ENCODE data around the gene GABPB2.
"Not testable (repeated sequence)": the region's sequence is repeated elsewhere in the genome, so short reads cannot be mapped to it uniquely, and the experiment has no call there.

Gene GABPB2

GRCh38 chr1:151059109-151060006 lies 11.2 kb upstream of the GABPB2 start, which contains the start of gene CDC42SE1:
Gene CDC42SE1 (minus strand): TSS chr1:151059622. CDS start chr1:151055730, 3,892 bp downstream.
- peak; percentile 80 for DNase-seq (ENCODE audit: insufficient read length, low spot score)
- peak; percentile 56 for FAIRE-seq

DNA sequence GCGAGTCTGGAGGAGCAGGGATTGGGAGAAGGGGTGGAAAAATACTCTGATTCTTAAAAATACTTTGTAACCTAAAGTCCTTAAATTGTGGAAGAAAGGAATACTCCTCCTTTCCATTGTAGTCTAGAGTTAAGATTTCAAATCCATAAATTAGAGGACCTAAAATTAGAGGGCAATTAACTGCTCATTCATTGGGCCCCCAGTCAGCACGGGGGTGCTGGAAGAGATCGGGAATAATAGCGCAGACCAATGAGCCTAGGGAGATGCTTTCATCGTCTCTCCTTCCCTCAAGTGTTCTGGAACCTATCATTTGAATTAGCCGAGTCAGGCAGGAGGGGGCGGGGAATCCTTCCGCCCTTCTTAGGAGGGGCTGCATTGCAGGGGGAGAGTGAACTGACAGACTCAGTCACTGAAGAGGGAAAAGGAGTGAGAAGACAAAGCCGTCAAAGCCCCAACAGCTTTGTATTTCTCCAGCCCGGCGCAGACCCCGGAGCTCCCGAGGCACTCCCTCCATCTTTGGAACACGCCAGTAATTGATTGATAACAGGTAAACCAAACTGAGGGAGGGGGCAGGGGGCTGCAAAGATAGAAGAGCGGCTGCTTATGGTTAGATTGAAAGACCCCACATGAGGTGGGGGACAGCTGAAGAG lies 10.4 kb upstream of the GABPB2 start, which contains the start of gene MLLT11:
TSS of gene MLLT11 (plus strand) at position 391 of the 650 bp plus-strand sequence. CDS start 6,828 bp downstream, outside the sequence.
- FAIRE-seq (peak; percentile 28), DNase-seq (ENCODE audit: insufficient read length, low spot score) (no peak)

- FAIRE-seq (no peak), DNase-seq (ENCODE audit: insufficient read length, low spot score) (no peak)
These were observed 9.7 kb upstream of the GABPB2 start for GRCh38 chr1:151060657-151061421.

GRCh38 chr1:151061704-151062103 lies 8.9 kb upstream of the GABPB2 start:
- DNase-seq (ENCODE audit: insufficient read length, low spot score) (no peak), FAIRE-seq (no peak)

- DNase-seq (ENCODE audit: insufficient read length, low spot score) (no peak), FAIRE-seq (no peak)
These were observed 7.7 kb upstream of the GABPB2 start for GRCh38 chr1:151062741-151063371.

DNA sequence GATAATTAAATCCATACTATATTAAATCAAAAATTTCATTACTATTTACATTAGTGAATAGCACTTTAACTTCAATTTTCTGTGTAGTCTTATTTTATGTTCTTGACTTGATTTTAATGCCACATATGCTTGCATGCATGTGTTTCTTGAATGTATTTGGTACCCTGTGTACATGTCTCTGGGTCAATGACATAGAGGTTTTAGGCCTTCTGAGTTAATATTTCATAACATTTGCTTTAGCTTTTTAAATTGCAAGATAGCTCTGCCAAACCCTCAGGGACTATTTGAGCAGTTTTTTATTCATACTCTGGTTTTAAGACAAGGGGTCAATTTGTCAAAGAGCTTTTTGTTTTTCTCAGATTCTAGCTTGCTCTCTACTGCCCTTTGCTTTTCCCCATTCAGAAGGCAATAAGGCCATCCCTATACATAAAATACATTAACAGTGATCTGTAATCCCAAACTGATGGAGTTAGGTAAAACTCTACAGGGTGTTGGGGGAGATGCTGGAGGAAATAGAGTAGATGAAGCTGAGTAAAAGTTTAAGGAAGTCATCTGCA lies 5.4 kb upstream of the GABPB2 start:
- no peak for FAIRE-seq
- no peak for DNase-seq (ENCODE audit: insufficient read length, low spot score)

- DNase-seq (ENCODE audit: insufficient read length, low spot score) = no peak
- no peak for FAIRE-seq
These were observed 3.4 kb upstream of the GABPB2 start for GRCh38 chr1:151067185-151067584.

GRCh38 chr1:151069103-151069486 lies 1.5 kb upstream of the GABPB2 start:
- DNase-seq (ENCODE audit: insufficient read length, low spot score) (no peak), FAIRE-seq (no peak)

DNA sequence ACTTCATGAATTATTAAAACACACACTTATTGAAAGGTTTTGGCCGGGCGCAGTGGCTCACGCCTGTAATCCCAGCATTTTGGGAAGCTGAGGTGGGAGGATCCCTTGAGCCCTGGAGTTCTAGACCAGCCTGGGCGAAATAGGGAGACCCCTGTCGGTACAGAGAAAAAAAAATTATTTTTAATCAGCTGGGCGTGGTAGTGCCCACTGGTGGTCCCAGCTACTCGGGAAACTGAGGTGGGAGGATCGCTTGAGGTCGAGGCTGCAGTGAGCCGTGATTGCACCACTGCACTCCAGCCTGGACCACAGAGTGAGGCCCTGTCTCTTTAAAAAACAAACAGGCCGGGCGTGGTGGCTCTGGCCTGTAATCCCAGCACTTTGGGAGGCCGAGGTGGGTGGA lies 1.7 kb downstream of the GABPB2 start:
- FAIRE-seq (no peak), DNase-seq (ENCODE audit: insufficient read length, low spot score) (no peak)

DNA sequence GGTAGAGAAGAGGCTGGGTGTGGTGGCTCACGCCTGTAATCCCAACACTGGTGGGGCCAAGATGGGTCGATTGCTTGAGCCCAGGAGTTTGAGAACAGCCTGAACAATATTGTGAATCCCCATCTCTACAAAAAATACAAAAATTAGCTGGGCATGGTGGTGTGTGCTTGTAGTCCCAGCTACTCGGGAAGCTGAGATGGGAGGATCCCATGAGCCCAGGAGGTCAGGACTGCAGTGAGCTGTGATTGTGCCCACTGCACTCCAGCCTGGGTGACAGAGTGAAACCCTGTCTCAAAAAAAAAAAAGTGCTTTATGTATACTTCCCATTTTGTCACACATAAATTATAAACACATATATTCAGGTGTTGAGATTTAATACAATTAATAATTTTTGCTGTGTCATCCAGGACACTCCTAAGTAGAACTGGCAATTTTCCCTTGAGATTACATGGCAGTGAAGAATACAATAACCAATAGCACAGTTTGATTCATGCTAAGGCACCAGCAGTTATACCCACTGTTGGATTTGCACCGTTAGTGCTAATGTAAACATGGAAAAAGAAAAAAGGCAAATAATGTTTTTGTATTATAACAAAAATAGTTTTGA lies 15.5 kb downstream of the GABPB2 start:
- no peak for DNase-seq (ENCODE audit: insufficient read length, low spot score)
- FAIRE-seq = no peak

GRCh38 chr1:151097426-151097825 lies 26.9 kb downstream of the GABPB2 start:
- not testable (repeated sequence) for FAIRE-seq; DNase-seq (ENCODE audit: insufficient read length, low spot score)

GRCh38 chr1:151098126-151098525 lies 27.6 kb downstream of the GABPB2 start:
- FAIRE-seq = no peak
- DNase-seq (ENCODE audit: insufficient read length, low spot score) = no peak

GRCh38 chr1:151104630-151105029 lies 34.1 kb downstream of the GABPB2 start:
- FAIRE-seq (no peak), DNase-seq (ENCODE audit: insufficient read length, low spot score) (no peak)

DNA sequence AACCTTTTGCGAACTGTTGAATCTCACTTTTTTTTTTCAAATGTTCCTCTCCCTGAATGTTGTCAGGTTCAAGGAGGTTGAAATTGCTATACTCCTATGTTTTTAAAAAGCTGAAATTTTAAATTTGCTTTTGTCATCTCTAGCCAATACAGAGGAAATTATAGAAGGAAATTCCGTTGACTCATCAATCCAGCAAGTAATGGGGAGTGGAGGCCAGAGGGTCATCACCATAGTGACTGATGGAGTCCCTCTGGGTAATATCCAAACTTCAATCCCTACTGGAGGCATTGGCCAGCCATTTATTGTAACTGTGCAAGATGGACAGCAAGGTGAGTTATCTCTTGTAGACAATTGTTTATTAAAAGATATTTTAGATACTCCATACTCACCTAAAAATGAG lies 36.3 kb downstream of the GABPB2 start:
- DNase-seq (ENCODE audit: insufficient read length, low spot score) (no peak), FAIRE-seq (no peak)

DNA sequence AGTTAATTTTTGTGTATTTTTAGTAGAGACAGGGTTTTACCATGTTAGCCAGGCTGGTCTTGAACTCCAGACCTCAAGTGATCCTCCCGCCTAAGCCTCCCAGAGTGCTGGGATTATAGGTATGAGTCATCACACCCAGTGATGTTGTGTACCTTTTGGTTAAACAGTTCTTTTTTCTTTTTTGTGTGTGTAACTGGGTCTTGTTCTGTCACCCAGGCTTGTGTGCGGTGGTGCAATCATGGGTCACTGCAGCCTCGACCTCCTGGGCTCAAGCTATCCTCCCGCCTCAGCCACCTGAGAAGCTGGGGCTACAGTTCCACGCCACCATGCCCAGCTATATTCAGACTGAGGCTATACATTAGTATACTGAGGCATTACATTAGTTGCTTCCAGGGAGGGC lies 37.8 kb downstream of the GABPB2 start:
- FAIRE-seq = no peak
- DNase-seq (ENCODE audit: insufficient read length, low spot score) = no peak

DNA sequence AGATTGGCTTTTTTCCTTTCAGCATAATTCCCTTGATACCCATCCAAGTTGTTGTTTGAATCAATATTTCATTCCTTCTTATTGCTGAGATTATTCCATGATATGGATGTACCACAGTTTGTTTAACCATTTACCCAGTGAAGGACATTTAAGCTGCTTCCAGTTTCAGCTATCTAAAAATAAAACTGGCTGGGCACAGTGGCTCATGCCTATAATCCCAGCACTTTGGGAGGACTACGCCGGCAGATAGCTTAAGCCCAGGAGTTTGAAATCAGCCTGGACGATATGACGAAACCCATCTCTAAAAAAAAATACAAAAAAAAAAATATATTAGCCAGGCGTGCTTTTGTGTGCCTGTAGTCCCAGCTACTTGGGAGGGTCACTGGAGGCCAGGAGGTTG lies 43.3 kb downstream of the GABPB2 start:
- FAIRE-seq (no peak), DNase-seq (ENCODE audit: insufficient read length, low spot score) (no peak)

DNA sequence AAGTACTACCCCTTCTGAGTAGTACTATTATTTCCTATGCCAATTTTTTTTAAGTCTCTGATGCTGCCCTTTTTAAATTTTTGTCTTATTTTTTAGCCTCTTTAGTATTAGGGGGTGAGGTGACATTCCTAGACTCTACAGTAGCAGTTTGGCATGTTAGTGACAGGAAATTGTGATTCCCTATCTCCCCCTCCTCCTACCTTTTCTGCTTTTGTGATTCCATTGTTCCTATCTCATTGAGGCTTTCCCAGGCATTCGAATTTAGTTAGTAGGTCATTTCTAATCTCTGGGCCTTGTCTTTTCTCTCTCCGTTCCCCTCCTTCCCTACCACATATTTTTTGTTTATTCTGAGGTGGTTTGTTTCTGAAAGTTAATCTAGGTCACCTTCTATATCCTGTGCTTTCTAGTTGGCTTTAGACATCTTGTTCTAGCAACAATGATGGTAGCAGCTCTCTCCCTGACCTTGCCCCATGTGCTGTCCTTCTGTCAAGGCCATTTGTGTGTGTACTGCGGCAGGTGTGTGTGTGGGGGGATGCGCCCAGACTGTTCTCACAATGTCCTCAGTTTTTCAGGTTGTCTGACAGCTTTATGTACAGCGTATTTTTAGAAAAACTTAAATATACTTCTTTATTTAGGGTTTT lies 54.3 kb downstream of the GABPB2 start:
- FAIRE-seq (no peak), DNase-seq (ENCODE audit: insufficient read length, low spot score) (no peak)

GRCh38 chr1:151128800-151129199 lies 58.2 kb downstream of the GABPB2 start:
- FAIRE-seq (no peak), DNase-seq (ENCODE audit: insufficient read length, low spot score) (no peak)

DNA sequence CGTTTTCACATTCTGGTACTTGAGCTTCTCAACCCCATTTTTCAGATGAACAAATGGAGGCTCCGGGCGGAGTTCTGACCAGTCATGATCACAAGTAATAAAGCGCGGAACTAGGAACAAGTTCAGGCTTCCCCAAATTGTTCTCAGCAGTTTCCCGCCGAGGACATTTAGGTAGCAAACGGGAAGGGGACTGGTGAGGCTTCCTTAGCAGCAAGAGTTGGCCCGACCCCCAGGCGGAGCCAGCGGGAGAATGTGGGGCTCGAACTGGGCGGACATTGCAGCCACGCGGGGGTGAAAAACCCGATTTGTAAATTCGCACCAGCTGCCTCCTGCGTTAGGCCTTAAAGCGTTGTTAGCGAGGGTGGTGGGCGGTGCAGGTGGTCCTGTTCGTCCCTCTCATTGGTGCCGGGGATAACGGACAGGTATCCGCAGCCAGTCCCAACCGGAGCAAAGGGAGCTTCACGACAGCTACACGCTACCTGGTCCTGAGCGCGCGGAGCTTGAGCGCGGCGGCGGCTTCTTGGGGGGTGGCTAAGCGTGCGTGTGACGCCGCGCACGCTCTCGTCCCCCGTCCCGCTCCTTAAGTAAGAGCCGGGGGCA lies 60.5 kb downstream of the GABPB2 start:
- DNase-seq (ENCODE audit: insufficient read length, low spot score) = peak; percentile 97
- peak; percentile 82 for FAIRE-seq

Data from GM19239 (cell line).